GM12874 (cell line): Measurements from ENCODE around the gene SOX6.

Experiments
- CTCF ChIP-seq: IDR thresholded peaks from 2 replicates; pipeline ENCODE4 v1.5.1; 2011; ENCODE audit warnings: low read depth, mild to moderate bottlenecking, control low read depth, low read length, moderate library complexity; ENCODE audit not compliant: insufficient read depth

SOX6 gene

GRCh38 chr11:16378906-16379305 lies 22.6 kb upstream of the SOX6 start:
- no peak for TF ChIP-seq CTCF

- no peak for TF ChIP-seq CTCF
Observed at GRCh38 chr11:16377746-16378145, 21.4 kb upstream of the SOX6 start.

- TF ChIP-seq CTCF, result no peak
Observed at GRCh38 chr11:16373768-16374167, 17.4 kb upstream of the SOX6 start.

GRCh38 chr11:16372355-16372754 lies 16.0 kb upstream of the SOX6 start:
- no peak for TF ChIP-seq CTCF

- no peak for TF ChIP-seq CTCF
Observed at GRCh38 chr11:16367252-16367651, 10.9 kb upstream of the SOX6 start.

- TF ChIP-seq CTCF, result no peak
Observed at GRCh38 chr11:16365581-16366228, 9.4 kb upstream of the SOX6 start.

- TF ChIP-seq CTCF, result no peak
Observed at GRCh38 chr11:16364254-16364653, 7.9 kb upstream of the SOX6 start.
